AG09309 (cell line): Measurements from ENCODE around the gene PRCC.

Experiments
- DNase-seq: peaks from one replicate; pipeline ENCODE4 v3.0.0-alpha.2; 2010; ENCODE audit warnings: low read depth
- H3K4me3 ChIP-seq: 2 replicates; pipeline ENCODE4 v1.5.1; 2011; ENCODE audit warnings: mild to moderate bottlenecking, low read depth, low read length, moderate library complexity; ENCODE audit not compliant: control insufficient read depth
- TF ChIP-seq, protein P1 (sequence below): IDR thresholded peaks from 2 replicates; pipeline ENCODE4 v1.5.1; 2011; ENCODE audit warnings: mild to moderate bottlenecking, low read depth, low read length, inconsistent platforms; ENCODE audit not compliant: insufficient read depth, control insufficient read depth; ENCODE audit errors: missing control alignments

The PRCC gene

DNA sequence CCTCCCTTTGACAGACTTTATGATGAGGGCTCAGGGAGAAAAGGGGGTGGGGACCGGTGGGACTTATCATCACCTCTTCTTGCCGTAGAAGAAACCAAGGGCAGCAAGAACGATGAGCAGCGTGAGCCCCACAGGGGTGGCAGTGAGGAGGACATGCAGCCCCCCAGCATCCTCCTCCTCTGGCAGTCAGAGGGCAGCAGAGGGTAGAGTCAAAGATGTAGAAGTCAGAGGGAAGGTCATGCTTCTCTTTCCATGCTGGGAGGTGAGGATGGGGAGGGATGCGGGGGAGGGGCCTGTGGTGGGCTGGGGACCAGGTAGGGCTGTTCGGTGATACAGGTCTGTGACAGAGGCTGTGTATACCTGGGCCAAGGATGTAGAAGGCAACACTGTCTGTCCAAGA, 76.8 kb downstream of the PRCC start:
- TF ChIP-seq, protein P1, sequence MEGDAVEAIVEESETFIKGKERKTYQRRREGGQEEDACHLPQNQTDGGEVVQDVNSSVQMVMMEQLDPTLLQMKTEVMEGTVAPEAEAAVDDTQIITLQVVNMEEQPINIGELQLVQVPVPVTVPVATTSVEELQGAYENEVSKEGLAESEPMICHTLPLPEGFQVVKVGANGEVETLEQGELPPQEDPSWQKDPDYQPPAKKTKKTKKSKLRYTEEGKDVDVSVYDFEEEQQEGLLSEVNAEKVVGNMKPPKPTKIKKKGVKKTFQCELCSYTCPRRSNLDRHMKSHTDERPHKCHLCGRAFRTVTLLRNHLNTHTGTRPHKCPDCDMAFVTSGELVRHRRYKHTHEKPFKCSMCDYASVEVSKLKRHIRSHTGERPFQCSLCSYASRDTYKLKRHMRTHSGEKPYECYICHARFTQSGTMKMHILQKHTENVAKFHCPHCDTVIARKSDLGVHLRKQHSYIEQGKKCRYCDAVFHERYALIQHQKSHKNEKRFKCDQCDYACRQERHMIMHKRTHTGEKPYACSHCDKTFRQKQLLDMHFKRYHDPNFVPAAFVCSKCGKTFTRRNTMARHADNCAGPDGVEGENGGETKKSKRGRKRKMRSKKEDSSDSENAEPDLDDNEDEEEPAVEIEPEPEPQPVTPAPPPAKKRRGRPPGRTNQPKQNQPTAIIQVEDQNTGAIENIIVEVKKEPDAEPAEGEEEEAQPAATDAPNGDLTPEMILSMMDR = no peak
- H3K4me3 ChIP-seq = no peak overlapping the region
- no peak for DNase-seq

- no peak overlapping the region for H3K4me3 ChIP-seq
- no peak for DNase-seq
- TF ChIP-seq, protein P1 = no peak
Observed at GRCh38 chr1:156844638-156845037, 77.3 kb downstream of the PRCC start.

- H3K4me3 ChIP-seq = no peak overlapping the region
- TF ChIP-seq, protein P1 = no peak
- DNase-seq = no peak
Observed at GRCh38 chr1:156845055-156845952, 78.0 kb downstream of the PRCC start.

DNA sequence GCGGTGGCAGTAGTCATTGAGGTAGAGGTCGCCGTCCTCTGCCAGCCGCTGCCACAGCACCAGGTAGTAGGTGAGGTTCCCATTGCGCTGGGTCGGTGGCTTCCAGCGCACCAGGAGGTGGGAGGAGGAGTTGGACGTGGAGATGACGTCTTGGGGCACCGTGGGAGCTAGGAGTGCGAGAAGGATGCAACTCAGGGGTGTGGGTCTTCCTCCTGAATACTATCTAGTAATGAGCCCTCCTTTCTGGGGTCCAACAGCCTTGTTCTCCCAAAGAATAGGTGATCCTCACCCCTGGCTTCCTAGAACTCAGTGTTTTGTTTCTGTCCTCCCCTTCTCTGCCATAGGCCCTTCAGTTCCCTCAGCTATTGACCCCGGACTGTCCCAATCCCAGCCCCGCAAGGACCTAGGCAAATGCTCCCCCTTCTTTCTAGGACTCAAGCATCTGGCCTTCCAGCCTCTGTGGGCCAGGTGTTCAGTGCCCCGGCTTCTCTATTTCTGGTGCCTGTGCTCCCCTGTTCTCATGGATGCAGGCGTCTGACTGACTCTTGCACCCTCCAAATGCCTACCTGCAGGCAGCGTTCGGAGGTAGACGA, 78.7 kb downstream of the PRCC start:
- no peak for DNase-seq
- TF ChIP-seq, protein P1 = no peak
- no peak overlapping the region for H3K4me3 ChIP-seq

DNA sequence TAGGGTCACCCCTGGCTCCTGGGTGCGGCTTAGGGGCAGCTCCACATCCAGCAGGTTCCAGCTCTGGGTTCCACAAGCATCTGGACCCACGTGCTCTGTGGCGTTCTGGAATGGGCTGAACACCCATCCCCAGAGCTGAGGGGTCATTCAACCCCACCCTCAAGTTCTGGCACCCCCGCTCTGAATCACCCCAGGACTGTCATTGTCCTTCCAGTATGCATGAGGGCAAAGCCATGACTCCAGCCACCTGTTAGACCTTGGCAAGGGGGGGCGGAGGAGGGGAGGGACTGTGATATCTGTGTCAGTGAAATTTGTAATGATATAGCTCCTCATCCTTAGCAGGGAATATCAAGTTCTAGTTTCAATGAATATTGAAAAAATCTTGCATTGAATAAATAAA, 79.3 kb downstream of the PRCC start:
- TF ChIP-seq, protein P1 = no peak
- H3K4me3 ChIP-seq = no peak overlapping the region

DNA sequence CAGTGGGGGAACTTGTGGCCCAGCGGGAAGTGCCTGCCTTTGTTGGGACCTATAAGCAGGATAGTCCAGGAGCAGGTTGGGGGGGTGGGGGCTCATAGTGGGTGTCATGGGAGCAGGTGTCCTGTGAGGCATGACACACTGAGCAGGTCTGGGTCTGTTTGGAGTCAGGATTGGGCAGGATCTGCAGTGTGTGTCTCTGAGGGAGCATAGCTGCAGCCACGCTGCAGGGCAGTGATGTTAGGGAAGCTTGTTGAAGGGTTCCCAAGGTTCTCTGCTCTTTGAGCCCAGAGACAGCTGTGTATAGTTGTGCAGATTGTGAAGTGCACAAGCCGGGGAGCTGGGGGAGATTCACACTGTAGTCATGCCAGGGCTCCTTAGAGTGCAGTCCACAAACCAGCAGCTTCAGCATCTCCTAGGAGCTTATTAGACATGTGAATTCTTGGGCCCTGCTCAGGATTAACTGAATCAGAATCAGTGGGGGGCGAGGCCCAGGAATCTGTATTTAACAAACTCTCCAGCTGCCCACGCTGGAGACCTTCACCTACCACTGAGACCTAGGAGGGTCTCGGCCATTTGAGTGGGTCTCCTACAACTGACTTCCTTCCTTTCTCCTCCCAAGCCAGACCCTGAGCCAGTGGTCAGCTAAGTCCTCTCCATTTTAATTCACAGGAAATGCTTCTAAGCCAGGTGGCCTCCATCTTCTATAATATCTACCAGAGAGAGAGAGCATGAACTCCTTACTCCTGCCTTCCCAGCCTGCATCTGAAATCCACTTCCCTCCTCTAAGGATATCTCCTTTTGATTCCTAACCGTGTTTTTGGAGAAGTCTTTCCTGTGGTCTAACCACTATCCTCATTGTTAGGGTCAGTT, 80.5 kb downstream of the PRCC start:
- no peak overlapping the region for H3K4me3 ChIP-seq
- DNase-seq = no peak
- TF ChIP-seq, protein P1 = no peak

More for the DNA sequence above, 79.3 kb downstream of the PRCC start:
- DNase-seq = no peak
